GM12872 (cell line): ENCODE results near the gene KAT2A.

Experiments used
- CTCF ChIP-seq: IDR thresholded peaks from 3 replicates; pipeline ENCODE4 v1.5.1; 2011; ENCODE audit warnings: low read depth, mild to moderate bottlenecking, low read length, moderate library complexity; ENCODE audit not compliant: insufficient read depth

Gene KAT2A

DNA sequence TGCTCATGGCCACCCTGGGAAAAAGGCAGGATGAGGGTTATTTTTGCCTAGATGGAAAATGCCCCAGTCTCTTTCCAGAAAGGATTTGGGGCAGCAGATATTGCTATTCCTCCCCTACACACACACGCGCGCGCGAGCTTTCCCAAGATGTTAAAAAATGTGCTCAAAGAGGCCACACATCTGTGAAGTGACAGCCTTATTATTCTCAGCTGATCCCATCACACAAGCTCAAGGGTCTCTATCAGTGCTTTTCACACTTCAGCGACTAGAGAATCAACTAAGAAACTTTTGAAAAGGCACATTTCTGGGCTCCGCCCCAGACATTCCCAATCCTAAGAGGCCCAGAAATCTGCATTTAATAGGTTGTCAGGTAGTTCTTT is 39.4 kb upstream of the KAT2A start:
- TF ChIP-seq CTCF: no peak

DNA sequence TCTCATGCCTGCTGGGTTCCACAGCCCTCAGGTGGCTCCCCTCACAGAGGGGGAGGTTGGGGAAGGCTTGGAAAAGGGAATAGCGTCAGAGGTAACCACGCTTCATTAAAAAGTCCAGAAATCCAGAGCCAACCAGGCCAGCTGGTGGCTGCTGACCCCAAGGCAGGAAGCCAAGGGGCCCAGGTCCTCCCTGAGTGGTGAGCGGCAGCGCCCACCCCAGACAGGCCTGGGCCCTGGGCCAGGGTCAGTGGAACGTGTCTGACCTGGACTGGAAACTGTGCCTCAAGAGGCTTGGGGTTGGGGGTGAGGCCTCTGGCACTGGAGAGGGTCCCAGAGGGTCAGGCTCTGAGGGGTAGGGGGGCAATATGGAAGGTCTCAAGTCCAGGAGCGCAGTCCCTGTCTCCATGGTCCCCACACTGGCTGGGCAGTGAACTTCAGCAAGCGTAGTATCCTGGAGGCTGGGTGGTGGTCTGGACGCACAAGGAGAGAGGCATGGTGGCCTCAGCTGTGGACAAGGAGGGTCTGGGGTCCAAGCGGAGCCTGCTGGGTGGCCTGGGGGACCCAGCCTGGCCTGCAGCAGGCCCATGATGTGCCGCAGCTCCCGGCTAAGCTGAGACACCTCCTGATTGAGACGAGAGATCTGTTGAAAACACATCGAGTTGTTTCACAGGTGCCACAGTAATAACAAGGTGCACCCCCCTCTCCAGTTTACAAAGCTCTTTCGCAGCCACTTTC is 38.8 kb upstream of the KAT2A start:
- TF ChIP-seq CTCF: no peak

DNA sequence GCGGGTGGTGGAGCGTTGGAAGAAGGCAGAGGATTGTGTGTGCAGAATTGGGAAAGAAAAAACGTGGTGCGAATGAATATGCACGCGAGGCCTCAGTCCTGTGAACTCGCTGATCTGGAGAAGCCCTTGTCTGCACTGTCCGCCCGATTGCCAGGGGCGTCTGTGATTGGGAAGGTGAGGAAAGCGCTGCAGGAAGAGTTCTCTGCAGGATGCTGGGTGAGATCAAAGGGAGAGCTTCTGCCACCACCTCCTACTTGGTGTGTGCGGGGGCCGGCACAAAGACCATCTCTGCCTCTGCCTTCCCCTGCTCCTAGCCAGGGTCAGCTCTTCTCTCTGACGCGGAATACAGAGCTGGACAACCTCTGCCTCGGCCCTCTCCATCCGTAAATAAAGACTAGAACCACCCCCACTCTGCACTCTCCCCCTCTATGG is 34.5 kb upstream of the KAT2A start:
- no peak for TF ChIP-seq CTCF

GRCh38 chr17:42153919-42154742 is 33.0 kb upstream of the KAT2A start:
- no peak for TF ChIP-seq CTCF

DNA sequence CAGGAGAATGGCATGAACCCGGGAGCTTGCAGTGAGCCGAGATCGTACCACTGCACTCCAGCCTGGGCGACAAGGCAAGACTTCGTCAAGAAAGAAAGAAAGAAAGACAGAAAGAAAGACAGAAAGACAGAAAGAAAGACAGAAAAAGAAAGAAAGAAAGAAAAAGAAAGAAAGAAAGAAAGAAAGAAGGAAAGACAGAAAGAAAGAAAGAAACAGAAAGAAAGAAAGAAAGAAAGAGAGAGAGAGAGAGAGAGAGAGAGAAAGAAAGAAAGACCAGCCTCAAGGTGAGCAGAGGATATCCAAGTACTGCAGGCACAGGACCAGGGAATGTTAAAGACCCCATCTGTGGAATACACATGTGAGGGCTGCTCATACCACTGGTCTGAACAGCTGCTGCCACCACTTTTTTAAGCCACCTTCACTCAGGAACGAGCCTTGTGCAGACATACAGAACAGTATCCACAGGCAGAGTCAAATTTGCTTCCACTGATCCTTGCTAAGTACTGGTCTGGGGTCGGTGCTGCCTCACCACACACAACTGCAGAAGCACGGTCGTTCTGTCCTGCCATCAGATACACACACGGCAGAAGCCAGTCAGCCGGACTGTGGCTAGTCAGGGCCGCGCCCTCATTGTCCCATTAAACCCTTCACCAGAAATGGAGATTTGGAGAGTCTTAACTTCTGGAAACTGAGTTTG is 25.9 kb upstream of the KAT2A start:
- no peak for TF ChIP-seq CTCF

- no peak for TF ChIP-seq CTCF
These were observed 21.3 kb upstream of the KAT2A start for GRCh38 chr17:42142371-42142896.

GRCh38 chr17:42141382-42141781 is 20.2 kb upstream of the KAT2A start:
- TF ChIP-seq CTCF: no peak
